ENCODE measurements around the gene STARD3.

STARD3 gene

DNA sequence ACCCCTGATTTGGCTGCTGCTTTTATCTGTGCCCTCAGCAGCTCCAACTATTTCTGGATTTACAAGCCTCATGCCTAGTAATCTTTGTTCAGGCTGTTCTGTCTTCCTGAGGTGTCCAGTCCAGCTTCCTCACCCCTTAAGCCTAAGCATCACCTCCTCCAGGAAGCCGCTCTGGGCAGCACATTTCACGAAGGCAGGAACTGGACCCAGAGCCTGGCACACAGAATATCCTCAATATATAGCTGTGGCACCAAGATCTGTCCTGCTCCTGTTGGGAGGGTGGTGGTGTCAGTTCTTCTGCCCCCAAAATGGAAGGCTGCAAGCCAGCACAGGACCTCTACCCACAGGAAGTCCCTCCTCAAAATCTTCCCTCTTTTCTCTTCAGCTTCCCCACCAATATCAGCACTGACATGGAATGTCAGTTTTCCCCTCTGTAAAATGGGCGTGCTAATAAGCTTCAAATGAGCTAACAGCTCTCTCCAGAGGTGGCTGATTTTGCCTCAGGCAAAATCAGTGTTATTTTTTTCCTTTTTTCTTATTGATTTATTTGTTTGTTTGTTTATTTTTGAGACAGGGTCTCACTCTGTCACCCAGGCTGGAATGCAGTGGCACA lies 22.3 kb upstream of the STARD3 start:
- no peak for DNase-seq (ENCODE audit: low read depth)
- in situ Hi-C loops (cut with HindIII; ENCODE audit: low sequenced_read_pairs): loop anchor here (5.0 kb wide), 1 partner anchor 77 kb away; no protein-coding TSS in a partner anchor
- no peak for TF ChIP-seq CTCF (IDR thresholded peaks at IDR 0.05; ENCODE audit: low read depth, low read length, missing control alignments)
- no peak overlapping the region for H3K4me3 ChIP-seq (ENCODE audit: low read depth, low read length)

DNA sequence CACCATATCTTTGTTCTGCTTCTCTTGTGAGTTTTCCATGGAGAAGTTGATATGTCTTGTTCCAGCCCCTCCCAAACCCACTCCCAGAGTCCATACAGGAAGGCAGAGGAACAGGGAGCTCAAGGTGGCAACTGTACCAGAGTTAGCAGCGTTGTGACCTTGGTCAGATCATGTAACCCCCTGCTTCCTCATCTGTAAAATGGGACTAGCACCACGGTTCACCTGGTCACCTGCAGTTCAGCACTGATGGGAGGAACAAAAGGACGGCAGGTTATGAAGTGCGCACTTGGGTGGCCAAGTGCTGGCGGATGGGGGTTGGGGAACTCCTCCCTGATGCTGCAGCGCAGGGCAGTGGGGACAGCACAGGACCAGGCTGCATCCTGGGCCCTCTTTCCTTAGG lies 21.5 kb upstream of the STARD3 start:
- no peak for TF ChIP-seq CTCF (IDR thresholded peaks at IDR 0.05; ENCODE audit: low read depth, low read length, missing control alignments)
- H3K4me3 ChIP-seq (ENCODE audit: low read depth, low read length): no peak overlapping the region
- DNase-seq (ENCODE audit: low read depth): no peak
- in situ Hi-C loops (cut with HindIII; ENCODE audit: low sequenced_read_pairs): no loop called here

GRCh38 chr17:39617100-39617445 lies 19.9 kb upstream of the STARD3 start:
- no peak for TF ChIP-seq CTCF (IDR thresholded peaks at IDR 0.05; ENCODE audit: low read depth, low read length, missing control alignments)
- no peak overlapping the region for H3K4me3 ChIP-seq (ENCODE audit: low read depth, low read length)
- no peak for DNase-seq (ENCODE audit: low read depth)
- in situ Hi-C loops (cut with HindIII; ENCODE audit: low sequenced_read_pairs): no loop called here

GRCh38 chr17:39617446-39618245 lies 19.3 kb upstream of the STARD3 start:
- TF ChIP-seq CTCF (IDR thresholded peaks at IDR 0.05; ENCODE audit: low read depth, low read length, missing control alignments): no peak
- in situ Hi-C loops (cut with HindIII; ENCODE audit: low sequenced_read_pairs): no loop called here
- no peak for DNase-seq (ENCODE audit: low read depth)
- peak overlapping the region; percentile 45 for H3K4me3 ChIP-seq (ENCODE audit: low read depth, low read length)

- in situ Hi-C loops (cut with HindIII; ENCODE audit: low sequenced_read_pairs): no loop called here
These were observed 18.6 kb upstream of the STARD3 start for GRCh38 chr17:39618246-39618913.

More at GRCh38 chr17:39618246-39618913, 18.6 kb upstream of the STARD3 start:
- DNase-seq (ENCODE audit: low read depth): no peak
- H3K4me3 ChIP-seq (ENCODE audit: low read depth, low read length): peak overlapping the region; percentile 45
- TF ChIP-seq CTCF (IDR thresholded peaks at IDR 0.05; ENCODE audit: low read depth, low read length, missing control alignments): no peak

All from astrocyte of the cerebellum (primary cell).